ENCODE measurements around the gene SEL1L3. TPM values are rescaled to one million over a fixed set of nuclear protein-coding genes. Genes with fewer than 3 reads are reported as not detected.

SEL1L3 gene
- total RNA-seq, 4 donors from 2014 or later, result 2.2 to 29.8 (median 5.4) TPM

DNA sequence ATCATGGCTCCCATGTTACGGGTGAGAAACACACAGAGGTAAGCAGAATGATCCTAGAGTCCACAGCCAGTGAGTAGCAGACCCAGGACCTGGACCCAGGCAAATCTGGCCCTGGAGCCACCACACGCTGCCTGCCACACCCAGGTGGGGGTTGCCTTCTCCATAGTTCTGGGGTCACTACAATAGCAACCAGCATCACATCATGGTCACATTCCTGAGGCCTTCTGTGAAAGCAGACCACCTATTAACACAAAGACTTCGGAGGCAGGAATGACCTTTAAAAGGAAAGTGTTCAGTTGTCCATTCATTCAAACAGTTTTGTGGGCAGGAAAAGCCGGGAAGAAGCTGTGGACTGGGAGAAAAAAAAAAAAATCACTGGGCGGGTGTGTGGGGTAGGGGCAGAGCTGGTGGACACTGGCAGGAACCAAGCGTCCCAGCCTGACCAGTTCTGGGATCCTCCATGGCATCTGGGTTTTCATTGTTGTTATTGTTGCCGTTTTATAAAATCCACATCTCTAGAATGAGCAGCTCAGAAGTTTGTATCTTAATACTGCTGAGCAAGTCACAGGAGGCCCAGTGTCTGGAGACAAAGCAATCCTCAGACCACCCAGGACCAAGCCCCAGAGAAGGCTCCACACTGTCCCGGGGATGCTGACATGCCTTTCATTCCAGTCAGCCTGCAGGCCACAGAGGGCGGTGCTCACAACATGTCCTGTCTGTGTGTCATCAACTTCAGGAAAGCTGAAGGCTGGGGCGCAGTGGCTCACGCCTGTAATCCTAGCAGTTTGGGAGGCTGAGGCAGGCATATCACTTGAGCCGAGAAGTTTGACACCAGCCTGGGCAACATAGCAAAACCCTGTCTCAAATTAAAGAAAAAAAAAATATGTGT, 67.0 kb downstream of the SEL1L3 start:
- WGBS, 2 donors (ENCODE audit: low coverage in 1 of 2), result 63 to 87% methylated on average over 4 to 6 of the region's 12 CpGs
- no peak for ATAC-seq

DNA sequence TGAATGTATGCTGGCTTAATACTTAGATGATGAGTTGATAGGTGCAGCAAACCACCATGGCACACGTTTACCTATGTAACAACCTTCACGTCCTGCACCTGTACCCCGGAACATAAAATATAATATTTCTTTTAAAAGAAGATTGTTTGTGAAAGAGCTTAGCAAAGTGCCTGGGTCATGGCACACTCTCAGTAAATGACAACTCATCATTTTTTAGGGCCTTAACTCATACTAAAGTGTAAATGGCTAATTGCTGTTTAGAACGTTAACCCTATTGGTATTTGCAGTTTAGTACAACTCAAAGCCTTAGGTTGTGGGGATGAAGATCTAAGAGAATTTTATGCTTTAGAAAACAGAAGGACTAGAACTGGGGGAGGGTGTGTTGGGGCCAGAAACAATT, 67.7 kb downstream of the SEL1L3 start:
- H3K36me3 ChIP-seq, result no peaks in the 10 kb centered on the region
- no peak overlapping the region for H3K27ac ChIP-seq
- peaks cover 7% of the 10 kb centered on the region for H3K27me3 ChIP-seq
- TF ChIP-seq POLR2A (IDR thresholded peaks at IDR 0.05) (no peak), EP300 (IDR thresholded peaks at IDR 0.05) (no peak), POLR2AphosphoS5 (IDR thresholded peaks at IDR 0.05) (no peak)
- TF ChIP-seq, protein P1, sequence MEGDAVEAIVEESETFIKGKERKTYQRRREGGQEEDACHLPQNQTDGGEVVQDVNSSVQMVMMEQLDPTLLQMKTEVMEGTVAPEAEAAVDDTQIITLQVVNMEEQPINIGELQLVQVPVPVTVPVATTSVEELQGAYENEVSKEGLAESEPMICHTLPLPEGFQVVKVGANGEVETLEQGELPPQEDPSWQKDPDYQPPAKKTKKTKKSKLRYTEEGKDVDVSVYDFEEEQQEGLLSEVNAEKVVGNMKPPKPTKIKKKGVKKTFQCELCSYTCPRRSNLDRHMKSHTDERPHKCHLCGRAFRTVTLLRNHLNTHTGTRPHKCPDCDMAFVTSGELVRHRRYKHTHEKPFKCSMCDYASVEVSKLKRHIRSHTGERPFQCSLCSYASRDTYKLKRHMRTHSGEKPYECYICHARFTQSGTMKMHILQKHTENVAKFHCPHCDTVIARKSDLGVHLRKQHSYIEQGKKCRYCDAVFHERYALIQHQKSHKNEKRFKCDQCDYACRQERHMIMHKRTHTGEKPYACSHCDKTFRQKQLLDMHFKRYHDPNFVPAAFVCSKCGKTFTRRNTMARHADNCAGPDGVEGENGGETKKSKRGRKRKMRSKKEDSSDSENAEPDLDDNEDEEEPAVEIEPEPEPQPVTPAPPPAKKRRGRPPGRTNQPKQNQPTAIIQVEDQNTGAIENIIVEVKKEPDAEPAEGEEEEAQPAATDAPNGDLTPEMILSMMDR (IDR thresholded peaks at IDR 0.05), result no peak
- no peak overlapping the region for H3K4me3 ChIP-seq
- no peaks in the 10 kb centered on the region for H3K4me1 ChIP-seq
- 100% methylated on average over 4 of the region's 4 CpGs for WGBS, 2 donors (ENCODE audit: low coverage in 1 of 2)
- no peaks in the 10 kb centered on the region for H3K9me3 ChIP-seq
- ATAC-seq, result no peak

More for the DNA sequence above, 67.0 kb downstream of the SEL1L3 start:
- H3K4me3 ChIP-seq, result no peak overlapping the region
- peaks cover 7% of the 10 kb centered on the region for H3K27me3 ChIP-seq
- no peak overlapping the region for H3K27ac ChIP-seq
- no peaks in the 10 kb centered on the region for H3K4me1 ChIP-seq
- no peak for TF ChIP-seq POLR2AphosphoS5 (IDR thresholded peaks at IDR 0.05)
- H3K9me3 ChIP-seq, result no peaks in the 10 kb centered on the region
- H3K36me3 ChIP-seq, result no peaks in the 10 kb centered on the region

DNA sequence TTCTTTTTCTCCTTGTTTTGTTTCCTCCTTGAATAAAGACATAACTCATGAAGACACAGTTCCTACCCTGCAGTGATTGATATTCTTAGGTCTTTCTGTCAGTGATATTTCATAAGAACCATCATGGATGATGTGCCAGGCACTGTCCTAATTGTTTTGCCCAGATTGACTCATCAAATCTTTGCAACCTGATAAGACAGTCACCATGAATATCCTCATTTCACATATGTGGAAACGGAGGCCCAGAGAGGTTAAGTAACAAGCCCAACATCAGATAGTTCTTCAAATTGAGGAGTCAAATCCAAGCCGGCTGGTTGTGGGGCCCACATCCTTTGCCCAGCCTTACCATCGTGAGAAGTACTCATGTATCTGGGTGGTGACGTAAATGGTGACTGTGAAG, 69.9 kb downstream of the SEL1L3 start:
- H3K4me1 ChIP-seq, result no peaks in the 10 kb centered on the region
- H3K36me3 ChIP-seq, result no peaks in the 10 kb centered on the region
- 89 to 92% methylated on average over 3 to 4 of the region's 4 CpGs for WGBS, 2 donors (ENCODE audit: low coverage in 1 of 2)
- no peak overlapping the region for H3K4me3 ChIP-seq
- no peak overlapping the region for H3K27ac ChIP-seq
- H3K9me3 ChIP-seq, result no peaks in the 10 kb centered on the region
- peaks cover 7% of the 10 kb centered on the region for H3K27me3 ChIP-seq
- TF ChIP-seq POLR2AphosphoS5 (IDR thresholded peaks at IDR 0.05) (no peak), POLR2A (IDR thresholded peaks at IDR 0.05) (no peak), EP300 (IDR thresholded peaks at IDR 0.05) (no peak)
- TF ChIP-seq, protein P1 (IDR thresholded peaks at IDR 0.05), result no peak
- no peak for ATAC-seq

DNA sequence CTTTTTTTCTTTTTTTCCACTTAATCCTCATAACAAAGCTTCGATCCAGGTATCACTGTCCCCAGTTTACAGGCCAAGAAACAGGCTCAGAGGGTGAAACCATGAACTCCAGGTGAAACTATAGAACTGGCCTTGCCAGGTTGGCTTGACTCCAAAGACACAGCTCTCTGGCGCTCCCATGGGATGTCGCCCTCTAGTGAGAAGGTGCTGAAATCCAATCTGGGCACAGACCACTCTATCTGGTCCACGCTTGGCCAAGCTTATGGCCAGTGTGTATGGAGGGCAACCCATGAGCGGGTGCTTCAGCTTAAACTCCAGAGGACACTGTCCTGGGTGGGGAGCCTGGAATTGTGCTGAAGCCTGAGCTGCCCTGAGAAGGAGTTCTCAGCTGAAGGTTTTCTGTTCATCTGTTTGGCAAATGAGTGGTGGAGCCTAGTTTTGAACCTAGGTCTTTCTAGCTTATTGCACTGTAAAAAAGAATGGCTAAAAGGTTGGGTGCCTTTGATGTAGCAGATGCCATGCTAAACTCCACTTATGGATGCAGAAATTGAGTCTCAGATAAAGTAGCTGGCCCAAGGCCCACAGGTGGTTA, 70.5 kb downstream of the SEL1L3 start:
- 91 to 100% methylated on average over 1 to 3 of the region's 5 CpGs for WGBS, 2 donors (ENCODE audit: low coverage in 1 of 2)
- TF ChIP-seq, protein P1 (IDR thresholded peaks at IDR 0.05), result peak in 1 of 4 experiments; percentile 11
- no peak for TF ChIP-seq EP300 (IDR thresholded peaks at IDR 0.05)
- no peak overlapping the region for H3K27ac ChIP-seq
- no peaks in the 10 kb centered on the region for H3K36me3 ChIP-seq
- H3K9me3 ChIP-seq, result no peaks in the 10 kb centered on the region
- ATAC-seq, result no peak
- peaks cover 7% of the 10 kb centered on the region for H3K27me3 ChIP-seq
- no peaks in the 10 kb centered on the region for H3K4me1 ChIP-seq
- no peak overlapping the region for H3K4me3 ChIP-seq

DNA sequence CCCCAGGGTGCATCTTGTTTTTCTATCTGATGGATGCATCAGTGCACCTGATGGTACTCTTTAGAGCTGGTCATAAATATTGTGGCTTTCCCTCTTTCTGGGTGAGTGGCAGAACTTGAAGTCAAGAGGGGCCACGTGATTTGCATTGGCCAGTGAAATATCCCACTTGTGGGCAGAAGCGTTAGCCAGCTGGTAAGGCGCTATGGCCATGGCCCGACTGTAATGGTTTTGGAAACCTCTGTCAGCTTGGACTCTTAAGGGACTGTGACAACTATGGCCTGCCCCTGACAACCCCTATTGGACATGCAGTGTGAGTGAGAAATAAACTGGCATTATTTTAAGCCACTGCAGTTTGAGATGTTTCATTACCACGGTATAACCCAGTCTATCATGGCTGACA, 72.8 kb downstream of the SEL1L3 start:
- no peak for ATAC-seq
- WGBS, 2 donors (ENCODE audit: low coverage in 1 of 2), result 83 to 100% methylated on average over 1 of the region's 5 CpGs

More for the DNA sequence above, 72.8 kb downstream of the SEL1L3 start:
- no peak overlapping the region for H3K27ac ChIP-seq
- TF ChIP-seq POLR2A (IDR thresholded peaks at IDR 0.05) (no peak), EP300 (IDR thresholded peaks at IDR 0.05) (no peak), POLR2AphosphoS5 (IDR thresholded peaks at IDR 0.05) (no peak)
- TF ChIP-seq, protein P1 (IDR thresholded peaks at IDR 0.05), result no peak
- peaks cover 3% of the 10 kb centered on the region for H3K27me3 ChIP-seq
- H3K36me3 ChIP-seq, result no peaks in the 10 kb centered on the region
- no peaks in the 10 kb centered on the region for H3K4me1 ChIP-seq
- H3K4me3 ChIP-seq, result no peak overlapping the region
- no peaks in the 10 kb centered on the region for H3K9me3 ChIP-seq

Measured in gastroesophageal sphincter (tissue), 4 donors.